ENCODE measurements around the gene AFAP1. TPM values are rescaled to one million over a fixed set of nuclear protein-coding genes. Genes with fewer than 3 reads are reported as not detected.

The AFAP1 gene
- polyA plus RNA-seq, 3 donors, result not detected

DNA sequence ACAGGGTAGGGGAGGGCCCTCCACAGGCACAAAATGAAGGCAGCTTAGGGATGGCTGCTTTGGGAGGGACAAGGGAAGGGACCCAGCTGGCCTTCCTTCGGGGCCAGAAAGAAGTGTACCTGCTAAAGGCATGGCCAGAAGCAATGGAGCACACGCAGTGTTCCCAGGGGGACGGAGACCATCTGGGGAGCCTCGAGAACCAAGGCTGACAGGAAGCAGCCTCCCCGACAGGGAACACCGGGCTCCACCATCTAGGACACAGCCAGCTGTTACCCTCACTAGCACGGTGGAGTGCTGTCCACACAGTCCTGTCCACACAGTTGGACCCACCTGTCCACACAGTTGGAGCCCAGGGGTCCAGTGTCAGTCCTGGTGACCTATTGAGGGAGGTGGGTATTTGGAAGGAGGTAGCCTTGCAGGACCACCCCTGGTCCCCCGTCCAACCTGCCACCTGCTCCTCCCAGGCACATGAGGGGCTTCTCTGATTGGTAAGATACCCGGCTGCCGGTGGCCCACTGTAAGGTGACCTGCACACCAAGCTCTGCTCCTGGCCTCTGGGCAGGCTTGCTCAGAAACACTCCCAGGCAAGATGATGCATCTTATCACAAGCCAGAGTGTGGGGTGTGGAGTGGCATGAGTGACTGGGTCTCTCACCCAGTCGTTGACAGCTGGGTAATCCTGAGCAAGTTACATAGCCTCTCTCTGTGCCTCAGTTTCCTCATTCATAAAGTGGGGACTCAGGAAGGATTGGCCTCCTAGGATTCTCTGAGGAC lies 20.5 kb upstream of the AFAP1 start:
- Mint-ChIP-seq H3K27me3 (ENCODE audit: low read depth in 3 of 3) (peaks cover 28 to 42% (median 32%) of the 10 kb centered on the region in 3 donors), H3K27ac (no peak overlapping the region), H3K4me3 (no peak overlapping the region), H3K9me3 (peaks cover 0 to 3% (median 0%) of the 10 kb centered on the region in 7 donors), H3K36me3 (no peaks in the 10 kb centered on the region), H3K4me1 (peaks cover 5% of the 10 kb centered on the region)
- H3K4me2 ChIP-seq (replicated peaks; ENCODE audit: extremely low read depth, low read length, poor library complexity, severe bottlenecking), result no peak overlapping the region
- TF ChIP-seq, protein P1, sequence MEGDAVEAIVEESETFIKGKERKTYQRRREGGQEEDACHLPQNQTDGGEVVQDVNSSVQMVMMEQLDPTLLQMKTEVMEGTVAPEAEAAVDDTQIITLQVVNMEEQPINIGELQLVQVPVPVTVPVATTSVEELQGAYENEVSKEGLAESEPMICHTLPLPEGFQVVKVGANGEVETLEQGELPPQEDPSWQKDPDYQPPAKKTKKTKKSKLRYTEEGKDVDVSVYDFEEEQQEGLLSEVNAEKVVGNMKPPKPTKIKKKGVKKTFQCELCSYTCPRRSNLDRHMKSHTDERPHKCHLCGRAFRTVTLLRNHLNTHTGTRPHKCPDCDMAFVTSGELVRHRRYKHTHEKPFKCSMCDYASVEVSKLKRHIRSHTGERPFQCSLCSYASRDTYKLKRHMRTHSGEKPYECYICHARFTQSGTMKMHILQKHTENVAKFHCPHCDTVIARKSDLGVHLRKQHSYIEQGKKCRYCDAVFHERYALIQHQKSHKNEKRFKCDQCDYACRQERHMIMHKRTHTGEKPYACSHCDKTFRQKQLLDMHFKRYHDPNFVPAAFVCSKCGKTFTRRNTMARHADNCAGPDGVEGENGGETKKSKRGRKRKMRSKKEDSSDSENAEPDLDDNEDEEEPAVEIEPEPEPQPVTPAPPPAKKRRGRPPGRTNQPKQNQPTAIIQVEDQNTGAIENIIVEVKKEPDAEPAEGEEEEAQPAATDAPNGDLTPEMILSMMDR (IDR thresholded peaks at IDR 0.05), result no peak
- H3K27me3 ChIP-seq (ENCODE audit: control insufficient read depth in 2 of 2, insufficient read depth in 2 of 2, low read length in 2 of 2), result peaks cover 0 to 6% of the 10 kb centered on the region in 2 donors
- WGBS (ENCODE audit: insufficient coverage), result 76% methylated on average over 7 of the region's 11 CpGs
- no peak for DNase-seq
- no peak overlapping the region for H3K9ac ChIP-seq (ENCODE audit: insufficient read depth, low read length, poor library complexity, severe bottlenecking)
- no peaks in the 10 kb centered on the region for H3K36me3 ChIP-seq (replicated peaks in 1 of 2; ENCODE audit: control insufficient read depth in 1 of 2, insufficient read depth in 2 of 2, low read length in 2 of 2)
- no peak overlapping the region for H3K27ac ChIP-seq (ENCODE audit: low read depth in 1 of 2, low read length in 2 of 2)
- H3K79me2 ChIP-seq (ENCODE audit: insufficient read depth, low read length), result no peaks in the 10 kb centered on the region
- H2AFZ ChIP-seq (ENCODE audit: insufficient read depth, low read depth, low read length, poor library complexity, severe bottlenecking), result no peak overlapping the region
- no peaks in the 10 kb centered on the region for H3K4me1 ChIP-seq (ENCODE audit: control insufficient read depth in 1 of 2, insufficient read depth in 2 of 2, low read length in 2 of 2)
- H3K4me3 ChIP-seq (replicated peaks in 1 of 3; ENCODE audit: low read depth in 2 of 3, low read length in 3 of 3), result no peak overlapping the region
- no peaks in the 10 kb centered on the region for H3K9me3 ChIP-seq (replicated peaks in 1 of 2; ENCODE audit: control insufficient read depth in 1 of 2, insufficient read depth in 1 of 2, low read length in 2 of 2)
- intact Hi-C loops (cut with micrococcal nuclease), result no loop called here
- no peaks in the 10 kb centered on the region for H4K20me1 ChIP-seq (ENCODE audit: insufficient read depth, low read length)

DNA sequence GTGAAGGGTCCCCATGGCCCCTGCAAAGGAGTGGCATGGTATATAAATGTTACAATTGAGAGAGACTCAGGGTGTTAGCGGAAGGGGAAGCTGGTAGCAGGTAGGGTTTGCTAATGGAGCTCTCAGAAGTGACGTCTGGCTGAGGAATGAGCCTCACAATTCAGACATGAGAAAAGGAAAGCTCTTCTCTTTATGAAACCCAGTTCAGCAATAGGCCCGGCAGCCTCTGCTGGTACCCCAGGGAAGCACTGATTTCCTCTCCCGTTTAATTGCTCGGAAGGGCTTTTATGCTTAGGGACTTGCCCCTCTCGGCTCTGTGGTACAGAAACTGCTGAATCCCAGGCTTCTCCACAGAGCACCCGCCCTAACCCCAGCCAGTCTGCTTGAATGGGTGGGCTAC lies 19.4 kb upstream of the AFAP1 start:
- Histone ChIP-seq H3K79me2 (ENCODE audit: insufficient read depth, low read length) (no peaks in the 10 kb centered on the region), H3K4me3 (replicated peaks in 1 of 3; ENCODE audit: low read depth in 2 of 3, low read length in 3 of 3) (no peak overlapping the region), H3K27ac (ENCODE audit: low read depth in 1 of 2, low read length in 2 of 2) (no peak overlapping the region), H3K9me3 (replicated peaks in 1 of 2; ENCODE audit: control insufficient read depth in 1 of 2, insufficient read depth in 1 of 2, low read length in 2 of 2) (peaks cover 0 to 7% of the 10 kb centered on the region in 2 donors), H4K20me1 (ENCODE audit: insufficient read depth, low read length) (no peaks in the 10 kb centered on the region), H3K27me3 (ENCODE audit: control insufficient read depth in 2 of 2, insufficient read depth in 2 of 2, low read length in 2 of 2) (peaks cover 0 to 6% of the 10 kb centered on the region in 2 donors), H3K4me2 (replicated peaks; ENCODE audit: extremely low read depth, low read length, poor library complexity, severe bottlenecking) (no peak overlapping the region), H2AFZ (ENCODE audit: insufficient read depth, low read depth, low read length, poor library complexity, severe bottlenecking) (no peak overlapping the region), H3K4me1 (ENCODE audit: control insufficient read depth in 1 of 2, insufficient read depth in 2 of 2, low read length in 2 of 2) (no peaks in the 10 kb centered on the region), H3K9ac (ENCODE audit: insufficient read depth, low read length, poor library complexity, severe bottlenecking) (no peak overlapping the region), H3K36me3 (replicated peaks in 1 of 2; ENCODE audit: control insufficient read depth in 1 of 2, insufficient read depth in 2 of 2, low read length in 2 of 2) (no peaks in the 10 kb centered on the region)
- Mint-ChIP-seq H3K36me3 (no peaks in the 10 kb centered on the region), H3K9me3 (peaks cover 0 to 12% (median 5%) of the 10 kb centered on the region in 7 donors), H3K4me1 (peaks cover 4% of the 10 kb centered on the region), H3K27me3 (ENCODE audit: low read depth in 3 of 3) (peaks cover 28 to 39% (median 29%) of the 10 kb centered on the region in 3 donors), H3K27ac (no peak overlapping the region), H3K4me3 (no peak overlapping the region)
- TF ChIP-seq, protein P1 (IDR thresholded peaks at IDR 0.05), result no peak
- intact Hi-C loops (cut with micrococcal nuclease), result no loop called here
- 65% methylated on average over 3 of the region's 7 CpGs for WGBS (ENCODE audit: insufficient coverage)
- no peak for DNase-seq
